ENCODE results near the gene ERMARD.

ERMARD gene

DNA sequence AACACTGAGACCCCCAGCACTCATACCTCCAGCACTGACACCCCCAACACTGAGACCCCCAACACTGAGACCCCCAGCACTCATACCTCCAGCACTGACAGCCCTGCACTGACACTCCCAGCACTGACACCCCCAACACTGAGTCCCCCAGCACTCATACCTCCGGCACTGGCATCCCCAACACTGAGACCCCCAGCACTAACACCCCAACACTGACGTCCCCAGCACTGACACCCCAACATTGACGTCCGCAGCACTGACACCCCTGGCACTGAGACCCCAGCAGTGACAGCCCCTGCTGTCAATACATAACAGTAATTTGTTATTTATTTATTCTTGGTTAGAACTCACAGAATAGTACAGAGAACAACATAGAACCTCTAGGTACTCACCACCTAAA, 58.0 kb downstream of the ERMARD start:
- no peak overlapping the region for H3K4me3 Mint-ChIP-seq
- peaks cover 27% of the 10 kb centered on the region for H3K4me1 Mint-ChIP-seq (ENCODE audit: low read depth)
- no peaks in the 10 kb centered on the region for H3K36me3 Mint-ChIP-seq (ENCODE audit: low read depth)
- peaks cover 32% of the 10 kb centered on the region for H3K27me3 Mint-ChIP-seq (ENCODE audit: low read depth)
- peaks cover 6% of the 10 kb centered on the region for H3K9me3 Mint-ChIP-seq
- H3K27ac Mint-ChIP-seq = no peak overlapping the region

DNA sequence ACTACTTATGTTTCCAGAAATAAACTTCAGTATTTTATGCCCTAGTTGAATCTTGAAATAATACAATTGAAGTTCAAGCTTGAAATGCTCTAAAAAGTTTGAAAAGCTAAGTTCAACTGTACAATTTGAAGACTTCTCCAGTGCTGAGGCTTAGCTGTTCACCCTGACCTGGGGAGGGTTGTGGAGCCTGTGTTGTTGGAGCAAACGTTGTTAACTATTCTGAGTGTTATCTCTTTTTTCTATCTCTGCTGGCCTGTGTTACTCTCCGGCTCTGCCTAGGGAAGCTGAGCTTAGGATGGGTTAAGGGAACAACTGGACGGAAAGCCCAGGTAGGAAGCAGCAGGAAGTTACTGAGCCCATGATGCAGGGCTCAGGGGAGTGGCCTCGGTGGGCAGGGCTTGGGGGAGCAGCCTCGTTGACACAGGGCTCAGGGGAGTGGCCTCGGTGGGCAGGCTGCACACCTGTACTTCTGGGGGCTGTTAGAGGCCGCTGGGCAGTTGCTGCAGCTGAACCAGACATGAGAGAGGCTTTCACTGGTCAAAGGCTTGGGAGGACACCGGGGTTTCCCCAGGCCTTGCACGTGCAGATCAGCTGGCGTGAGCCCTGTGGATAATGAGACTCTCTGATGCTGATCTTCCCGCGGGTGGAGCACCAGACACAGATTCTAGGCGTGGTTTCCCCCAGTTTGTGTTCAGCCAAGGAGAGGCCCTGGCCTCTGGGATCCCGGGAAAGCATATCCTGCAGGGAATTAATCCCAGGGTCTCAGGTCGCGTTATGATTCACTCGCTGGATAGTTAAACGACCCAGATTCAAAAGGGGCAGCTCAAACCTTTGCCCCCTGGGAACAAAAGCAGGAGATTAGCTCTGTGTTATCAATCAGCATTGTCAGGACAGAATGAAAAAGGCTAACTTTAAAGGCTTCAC, 58.9 kb downstream of the ERMARD start:
- Mint-ChIP-seq H3K9me3 (peaks cover 6% of the 10 kb centered on the region), H3K27me3 (ENCODE audit: low read depth) (peaks cover 22% of the 10 kb centered on the region), H3K4me1 (ENCODE audit: low read depth) (peaks cover 19% of the 10 kb centered on the region), H3K36me3 (ENCODE audit: low read depth) (no peaks in the 10 kb centered on the region), H3K27ac (no peak overlapping the region), H3K4me3 (no peak overlapping the region)

DNA sequence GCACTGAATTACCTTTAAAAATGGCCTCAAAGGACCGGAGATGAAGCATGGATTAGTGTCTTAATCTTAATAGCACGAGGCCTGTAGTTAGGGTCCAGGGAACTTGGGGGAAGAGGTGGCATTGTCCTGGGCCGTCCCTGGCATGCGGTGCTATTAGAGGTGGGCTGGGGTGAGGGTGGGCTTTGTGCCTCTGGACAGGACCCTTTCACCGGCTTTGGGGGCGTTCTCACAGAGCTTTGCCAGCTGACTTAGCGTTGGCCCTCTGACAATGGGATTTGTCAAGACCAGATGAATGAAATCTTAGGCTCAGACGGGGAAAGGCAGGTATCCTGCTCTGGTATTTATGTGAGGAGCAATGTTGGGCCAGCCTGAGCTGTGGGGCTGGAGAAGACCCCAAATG, 59.6 kb downstream of the ERMARD start:
- H3K4me3 Mint-ChIP-seq = no peak overlapping the region

DNA sequence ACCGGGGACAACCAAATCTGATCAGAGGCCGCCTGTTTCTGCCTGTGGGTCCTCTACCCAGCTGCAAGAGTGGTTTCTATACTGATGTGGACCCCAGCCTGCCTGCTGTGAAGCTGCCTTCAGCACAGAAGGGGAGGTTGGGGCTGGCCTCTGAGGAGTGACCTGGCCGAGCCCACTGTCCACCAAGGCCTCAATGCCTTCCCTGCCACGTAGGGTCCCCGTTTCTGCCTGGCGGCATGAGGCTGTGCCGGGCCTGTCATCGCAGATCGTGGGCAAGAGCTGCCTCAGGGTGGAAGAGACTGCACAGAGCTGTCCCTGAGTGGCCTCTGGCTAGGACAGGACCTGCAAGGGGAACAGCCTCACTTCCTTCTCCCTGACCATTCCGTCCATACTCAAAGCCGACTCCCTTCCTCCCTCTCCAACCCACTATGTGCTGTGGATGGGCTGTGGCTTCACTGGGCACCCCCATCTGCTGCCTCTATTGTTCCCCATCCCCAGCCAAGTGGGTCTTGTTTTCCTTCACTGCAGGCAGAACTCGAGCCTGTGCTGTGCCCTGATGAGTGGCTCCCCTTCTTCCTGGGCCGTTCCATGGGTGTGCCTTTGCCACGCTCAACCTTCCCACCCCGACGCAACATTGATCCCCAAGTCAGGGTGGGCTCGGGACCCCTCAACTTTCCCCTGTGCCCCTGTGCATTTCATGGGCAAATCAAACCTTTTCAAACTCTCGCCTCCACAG, 60.3 kb downstream of the ERMARD start:
- no peak overlapping the region for H3K4me3 Mint-ChIP-seq

More for the DNA sequence above, 59.6 kb downstream of the ERMARD start:
- Mint-ChIP-seq H3K9me3 (peaks cover 11% of the 10 kb centered on the region), H3K27ac (no peak overlapping the region), H3K27me3 (ENCODE audit: low read depth) (peaks cover 15% of the 10 kb centered on the region), H3K4me1 (ENCODE audit: low read depth) (peaks cover 12% of the 10 kb centered on the region), H3K36me3 (ENCODE audit: low read depth) (no peaks in the 10 kb centered on the region)

DNA sequence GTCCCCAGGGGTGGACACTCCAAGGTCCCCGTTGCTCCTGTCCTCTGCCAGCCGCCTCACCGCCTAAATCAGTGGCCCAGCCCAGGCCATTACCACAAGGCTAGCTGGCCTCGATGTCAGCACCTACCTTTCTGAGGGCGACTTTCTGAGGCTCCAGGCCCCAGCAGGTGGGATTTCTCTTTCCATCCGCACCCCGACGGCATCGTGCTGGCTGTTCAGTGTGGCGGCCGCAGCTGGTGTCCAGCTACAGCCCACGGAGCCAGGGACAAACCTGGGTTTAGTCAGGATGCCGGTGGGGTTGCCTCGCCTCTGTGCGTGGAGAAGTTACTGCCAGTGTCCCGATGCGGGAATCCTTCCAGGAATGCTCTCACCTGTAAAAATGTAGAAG, 60.8 kb downstream of the ERMARD start:
- Mint-ChIP-seq H3K27me3 (ENCODE audit: low read depth) (peaks cover 13% of the 10 kb centered on the region), H3K36me3 (ENCODE audit: low read depth) (no peaks in the 10 kb centered on the region), H3K27ac (no peak overlapping the region)

More for the DNA sequence above, 60.3 kb downstream of the ERMARD start:
- Mint-ChIP-seq H3K27ac (no peak overlapping the region), H3K27me3 (ENCODE audit: low read depth) (peaks cover 10% of the 10 kb centered on the region), H3K9me3 (peaks cover 15% of the 10 kb centered on the region), H3K36me3 (ENCODE audit: low read depth) (no peaks in the 10 kb centered on the region), H3K4me1 (ENCODE audit: low read depth) (peaks cover 8% of the 10 kb centered on the region)

DNA sequence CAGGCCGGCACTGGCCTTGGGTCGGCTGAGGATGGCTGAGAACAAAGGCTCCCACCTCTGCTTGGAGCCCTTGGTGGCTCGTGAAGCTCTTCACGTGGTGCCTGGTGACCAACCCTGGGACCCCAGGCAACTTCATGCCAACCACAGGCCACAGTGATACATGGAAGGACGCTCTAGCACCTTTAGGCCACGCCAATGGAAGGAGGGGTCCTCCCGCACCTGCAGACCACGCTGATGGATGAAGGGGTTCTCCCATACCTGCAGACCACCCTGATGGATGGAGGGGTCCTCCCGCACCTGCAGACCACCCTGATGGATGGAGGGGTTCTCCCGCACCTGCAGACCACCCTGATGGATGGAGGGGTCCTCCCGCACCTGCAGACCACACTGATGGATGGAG, 62.5 kb downstream of the ERMARD start:
- H3K27ac Mint-ChIP-seq = no peak overlapping the region
- no peak overlapping the region for H3K4me3 Mint-ChIP-seq
- H3K4me1 Mint-ChIP-seq (ENCODE audit: low read depth) = peaks cover 1% of the 10 kb centered on the region
- peaks cover 9% of the 10 kb centered on the region for H3K9me3 Mint-ChIP-seq
- H3K27me3 Mint-ChIP-seq (ENCODE audit: low read depth) = peaks cover 29% of the 10 kb centered on the region
- H3K36me3 Mint-ChIP-seq (ENCODE audit: low read depth) = no peaks in the 10 kb centered on the region

More for the DNA sequence above, 60.8 kb downstream of the ERMARD start:
- peaks cover 5% of the 10 kb centered on the region for H3K4me1 Mint-ChIP-seq (ENCODE audit: low read depth)
- H3K9me3 Mint-ChIP-seq = peaks cover 14% of the 10 kb centered on the region
- no peak overlapping the region for H3K4me3 Mint-ChIP-seq

DNA sequence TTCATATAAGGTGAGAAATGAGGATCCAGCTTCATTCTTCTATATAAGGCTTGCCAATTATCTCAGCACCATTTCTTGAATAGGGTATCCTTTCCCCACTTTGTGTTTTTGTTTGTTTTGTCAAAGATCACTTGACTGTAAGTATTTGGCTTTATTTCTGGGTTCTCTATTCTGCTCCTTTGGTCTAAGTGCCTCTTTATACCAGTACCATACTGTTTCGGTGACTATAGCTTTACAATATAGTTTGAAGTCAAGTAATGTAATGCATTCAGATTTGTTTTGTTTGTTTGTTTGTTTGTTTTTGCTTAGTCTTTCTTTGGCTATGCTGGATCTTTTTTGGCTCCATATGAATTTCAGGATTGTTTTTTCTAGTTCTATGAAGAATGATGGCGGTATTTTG, 64.6 kb downstream of the ERMARD start:
- peaks cover 29% of the 10 kb centered on the region for H3K27me3 Mint-ChIP-seq (ENCODE audit: low read depth)
- H3K27ac Mint-ChIP-seq = no peak overlapping the region
- no peaks in the 10 kb centered on the region for H3K4me1 Mint-ChIP-seq (ENCODE audit: low read depth)
- H3K9me3 Mint-ChIP-seq = peaks cover 9% of the 10 kb centered on the region
- H3K36me3 Mint-ChIP-seq (ENCODE audit: low read depth) = no peaks in the 10 kb centered on the region
- H3K4me3 Mint-ChIP-seq = no peak overlapping the region

DNA sequence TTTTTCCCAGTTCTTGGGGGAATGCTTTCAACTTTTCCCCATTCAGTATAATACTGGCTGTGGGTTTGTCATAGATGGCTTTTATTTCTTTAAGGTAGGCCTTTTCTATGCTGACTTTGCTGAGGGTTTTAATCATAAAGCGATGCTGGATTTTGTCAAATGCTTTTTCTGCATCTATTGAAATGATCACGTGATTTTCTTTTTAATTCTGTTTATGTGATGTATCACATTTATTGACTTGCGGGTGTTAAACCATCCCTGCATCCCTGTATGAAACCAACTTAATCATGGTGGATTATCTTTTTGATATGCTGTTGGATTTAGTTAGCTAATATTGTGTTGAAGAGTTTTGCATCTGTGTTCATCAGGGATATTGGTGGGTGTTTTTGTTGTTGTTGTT, 65.6 kb downstream of the ERMARD start:
- Mint-ChIP-seq H3K4me3 (no peak overlapping the region), H3K9me3 (peaks cover 9% of the 10 kb centered on the region), H3K4me1 (ENCODE audit: low read depth) (no peaks in the 10 kb centered on the region), H3K27me3 (ENCODE audit: low read depth) (peaks cover 38% of the 10 kb centered on the region), H3K36me3 (ENCODE audit: low read depth) (no peaks in the 10 kb centered on the region), H3K27ac (no peak overlapping the region)

DNA sequence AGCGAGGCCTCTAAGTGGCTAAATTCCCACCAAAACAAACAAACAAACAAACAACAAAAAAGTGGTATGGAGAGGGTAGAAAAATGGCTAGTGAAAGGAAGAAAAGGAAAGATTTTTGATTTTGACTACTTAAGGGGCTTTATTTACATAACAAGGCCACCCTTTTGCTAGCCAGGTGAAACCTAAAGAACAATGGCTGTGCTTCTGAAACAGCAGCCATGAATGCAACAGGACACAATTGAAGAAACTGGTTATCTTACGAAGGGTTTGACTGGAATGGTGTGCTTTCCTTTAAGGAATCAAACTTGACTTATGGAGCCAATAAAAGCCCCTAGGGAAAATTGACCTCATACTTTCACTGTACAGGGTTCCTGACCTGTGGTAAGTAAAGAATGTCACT, 68.9 kb downstream of the ERMARD start:
- H3K4me3 Mint-ChIP-seq = no peak overlapping the region
- no peaks in the 10 kb centered on the region for H3K4me1 Mint-ChIP-seq (ENCODE audit: low read depth)
- H3K36me3 Mint-ChIP-seq (ENCODE audit: low read depth) = no peaks in the 10 kb centered on the region
- H3K27ac Mint-ChIP-seq = no peak overlapping the region
- peaks cover 9% of the 10 kb centered on the region for H3K9me3 Mint-ChIP-seq
- H3K27me3 Mint-ChIP-seq (ENCODE audit: low read depth) = peaks cover 58% of the 10 kb centered on the region

DNA sequence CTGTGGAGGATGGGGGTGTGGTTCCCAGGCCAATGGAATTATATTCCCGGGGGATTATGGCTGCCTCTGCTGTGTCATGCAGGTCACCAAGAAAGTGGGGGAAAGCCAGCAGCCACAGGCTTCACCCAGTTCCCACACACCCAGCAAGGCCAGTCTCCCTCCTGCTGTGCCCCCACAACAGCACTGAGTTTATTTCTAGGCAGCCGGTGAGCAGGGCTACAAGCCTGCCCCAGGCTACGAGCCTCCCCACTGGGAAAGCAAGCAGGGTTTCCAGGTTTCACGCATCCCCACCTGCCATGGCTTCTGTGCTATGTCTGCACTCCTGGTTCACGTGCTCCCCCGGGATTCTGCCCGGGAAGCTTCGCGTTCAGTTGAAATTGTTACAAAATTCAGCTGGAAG, 72.6 kb downstream of the ERMARD start:
- no peaks in the 10 kb centered on the region for H3K4me1 Mint-ChIP-seq (ENCODE audit: low read depth)
- H3K27me3 Mint-ChIP-seq (ENCODE audit: low read depth) = peaks cover 35% of the 10 kb centered on the region
- no peaks in the 10 kb centered on the region for H3K9me3 Mint-ChIP-seq
- no peaks in the 10 kb centered on the region for H3K36me3 Mint-ChIP-seq (ENCODE audit: low read depth)
- no peak overlapping the region for H3K4me3 Mint-ChIP-seq
- no peak overlapping the region for H3K27ac Mint-ChIP-seq

DNA sequence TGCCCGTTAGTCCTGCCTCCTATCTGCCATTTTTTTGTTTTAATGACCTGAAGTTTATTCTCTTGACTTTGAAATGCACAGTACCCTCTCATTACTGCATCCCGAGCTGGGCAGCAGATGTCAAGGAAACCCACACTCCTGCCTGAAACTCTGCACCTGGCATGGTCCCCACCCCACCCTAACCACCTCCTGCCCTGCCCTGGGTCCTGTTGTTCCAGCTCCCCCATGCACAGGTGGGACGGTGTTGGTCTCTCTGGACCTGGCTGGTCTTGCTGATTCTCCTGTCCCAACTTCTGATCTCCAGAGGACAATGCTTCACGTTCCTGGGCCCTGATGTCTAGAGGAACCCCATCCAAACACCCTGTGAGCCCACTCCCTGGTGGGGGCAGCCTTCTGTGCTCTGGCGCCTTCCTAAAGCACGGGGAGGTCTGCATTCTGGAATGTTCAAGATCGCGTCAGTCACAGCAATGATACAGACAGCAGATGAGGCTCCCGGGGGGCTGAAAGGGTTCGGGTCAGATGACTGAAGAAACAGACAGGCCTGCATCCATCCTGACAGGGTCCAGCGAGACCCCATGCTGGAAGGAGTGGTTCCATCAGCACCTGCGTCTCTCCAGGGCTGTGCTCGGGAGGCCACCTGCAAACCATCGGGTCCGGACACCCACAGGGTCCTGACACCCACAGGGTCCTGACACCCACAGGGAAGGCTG, 73.6 kb downstream of the ERMARD start:
- Mint-ChIP-seq H3K9me3 (no peaks in the 10 kb centered on the region), H3K4me3 (no peak overlapping the region), H3K27me3 (ENCODE audit: low read depth) (peaks cover 30% of the 10 kb centered on the region), H3K36me3 (ENCODE audit: low read depth) (no peaks in the 10 kb centered on the region), H3K27ac (no peak overlapping the region), H3K4me1 (ENCODE audit: low read depth) (no peaks in the 10 kb centered on the region)

DNA sequence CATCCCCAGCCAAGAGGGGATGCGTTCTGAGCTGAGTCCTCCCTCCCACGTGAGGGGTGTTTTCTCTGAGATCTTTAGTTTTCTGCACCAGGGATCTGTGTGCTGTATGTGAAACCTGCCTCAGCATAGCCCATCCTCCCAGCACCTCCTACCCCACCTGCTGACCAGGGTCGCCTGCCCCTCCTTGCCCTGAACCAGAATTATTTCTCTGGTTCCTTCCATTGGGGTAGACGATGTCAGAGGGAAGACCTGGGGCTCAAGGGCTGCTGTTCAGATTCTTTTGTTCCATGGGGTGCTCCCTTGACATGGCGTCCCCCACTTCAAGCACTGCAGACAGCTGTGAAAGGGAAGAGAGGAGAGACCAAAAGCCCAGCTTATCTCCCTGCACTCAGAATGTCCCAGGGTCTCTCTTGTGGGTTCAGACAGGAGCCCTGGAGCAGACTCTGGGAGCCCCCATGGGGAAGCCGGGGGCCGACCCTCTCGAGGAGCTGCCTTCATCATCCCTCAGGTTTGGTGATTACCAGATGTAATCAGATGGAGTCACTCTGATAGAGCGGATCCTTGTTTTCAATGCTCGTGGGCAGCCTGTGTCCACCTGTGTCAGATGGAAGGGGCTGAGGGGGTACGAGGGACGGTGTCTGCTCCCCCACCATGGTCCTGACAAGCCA, 74.3 kb downstream of the ERMARD start:
- no peaks in the 10 kb centered on the region for H3K9me3 Mint-ChIP-seq
- no peaks in the 10 kb centered on the region for H3K4me1 Mint-ChIP-seq (ENCODE audit: low read depth)
- H3K27ac Mint-ChIP-seq = no peak overlapping the region
- H3K27me3 Mint-ChIP-seq (ENCODE audit: low read depth) = peaks cover 30% of the 10 kb centered on the region
- H3K4me3 Mint-ChIP-seq = no peak overlapping the region
- no peaks in the 10 kb centered on the region for H3K36me3 Mint-ChIP-seq (ENCODE audit: low read depth)

DNA sequence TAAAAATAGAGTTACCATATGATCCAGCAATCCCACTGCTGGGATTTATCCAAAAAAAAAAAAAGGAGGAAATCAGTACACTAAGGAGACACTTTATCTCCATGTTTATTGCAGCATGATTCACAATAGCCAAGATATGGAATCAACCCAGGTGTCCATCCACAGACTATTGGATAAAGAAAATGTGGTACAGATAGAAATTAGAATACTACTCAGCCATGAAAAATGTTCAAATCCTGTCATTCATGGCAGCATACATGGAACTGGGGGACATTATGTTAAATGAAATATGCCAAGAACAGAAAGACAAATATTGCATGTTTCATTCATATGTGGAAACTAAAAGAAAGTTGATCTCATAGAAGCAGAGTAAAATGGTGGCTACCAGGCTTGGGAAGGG, 75.3 kb downstream of the ERMARD start:
- H3K27me3 Mint-ChIP-seq (ENCODE audit: low read depth) = peaks cover 24% of the 10 kb centered on the region

DNA sequence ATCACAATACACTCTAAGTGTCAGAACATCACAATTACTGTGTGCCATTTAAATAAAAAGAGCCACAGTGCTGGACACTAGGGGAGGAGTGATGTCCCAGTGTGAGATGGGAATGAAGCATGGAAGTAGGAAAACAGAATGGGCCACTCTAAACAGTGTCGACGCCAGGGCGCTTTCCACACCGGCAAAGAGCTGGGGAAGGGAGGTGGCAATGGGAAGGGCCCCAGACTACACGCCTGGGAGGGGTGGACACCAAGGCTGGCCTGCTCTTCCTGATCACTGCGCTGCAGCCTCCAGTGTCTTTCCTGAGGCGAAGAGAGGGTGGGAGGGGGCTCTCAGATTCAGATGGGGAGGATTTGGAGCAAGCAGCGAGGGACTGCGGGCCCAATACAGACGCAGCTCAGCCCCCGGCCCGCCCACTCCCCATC, 75.9 kb downstream of the ERMARD start:
- Mint-ChIP-seq H3K9me3 (no peaks in the 10 kb centered on the region), H3K27ac (no peak overlapping the region), H3K27me3 (ENCODE audit: low read depth) (peaks cover 20% of the 10 kb centered on the region), H3K4me3 (no peak overlapping the region), H3K4me1 (ENCODE audit: low read depth) (peaks cover 1% of the 10 kb centered on the region), H3K36me3 (ENCODE audit: low read depth) (no peaks in the 10 kb centered on the region)

More for the DNA sequence above, 75.3 kb downstream of the ERMARD start:
- Mint-ChIP-seq H3K36me3 (ENCODE audit: low read depth) (no peaks in the 10 kb centered on the region), H3K27ac (no peak overlapping the region), H3K9me3 (no peaks in the 10 kb centered on the region), H3K4me1 (ENCODE audit: low read depth) (peaks cover under 1% of the 10 kb centered on the region), H3K4me3 (no peak overlapping the region)
